ENCODE data around the gene HERC2. TPM values are rescaled to one million over a fixed set of nuclear protein-coding genes. Genes with fewer than 3 reads are reported as not detected.

Gene HERC2
- total and polyA plus RNA-seq, 9 of the 15 experiments (the other 6 are each of a cell fraction or from before 2014, with no cell fraction given) = 10.6 to 84.0 (median 42.6) TPM

GRCh38 chr15:28182216-28182615 lies 139.8 kb downstream of the HERC2 start (continued):
- TF ChIP-seq ZNF398 (CRISPR knock-in tag; IDR thresholded peaks at IDR 0.05) (no peak), IFI16 (CRISPR knock-in tag; IDR thresholded peaks at IDR 0.05) (no peak), POLR2H (tag; IDR thresholded peaks at IDR 0.05; ENCODE audit: low read depth) (no peak), ARID3A (IDR thresholded peaks at IDR 0.05; ENCODE audit: borderline replicate concordance, low read depth, low read length) (no peak), CREB5 (CRISPR knock-in tag; IDR thresholded peaks at IDR 0.05) (no peak), ZNF507 (tag; conservative IDR thresholded peaks at IDR 0.05) (no peak), BRF2 (IDR thresholded peaks at IDR 0.05; ENCODE audit: borderline replicate concordance, insufficient read depth, insufficient read length) (no peak), SMARCB1 (IDR thresholded peaks at IDR 0.05; ENCODE audit: insufficient read length, low read depth) (no peak), ATF3 (IDR thresholded peaks at IDR 0.05) (no peak), ATF3 (CRISPR knock-in tag; conservative IDR thresholded peaks at IDR 0.05) (no peak), HMG20B (CRISPR knock-in tag; IDR thresholded peaks at IDR 0.05) (no peak)
